NOMO-1 treated with dmso at 0.1 percent for 144 hours (cell line): ENCODE data around the gene RPL7L1.
"Not testable (repeated sequence)": the region's sequence is repeated elsewhere in the genome, so short reads cannot be mapped to it uniquely, and the experiment has no call there.

Experiments
- DNase-seq: peaks from one replicate; lab custom pipeline; 2025; ENCODE audit not compliant: unreplicated experiment; lab: John Stamatoyannopoulos, UW

RPL7L1 gene

GRCh38 chr6:42890311-42891198, 11.1 kb downstream of the RPL7L1 start:
- peak; percentile 92 for DNase-seq

GRCh38 chr6:42891199-42891722, 11.8 kb downstream of the RPL7L1 start:
- no peak for DNase-seq

- DNase-seq = peak; percentile 77
Observed at GRCh38 chr6:42894041-42894828, 14.8 kb downstream of the RPL7L1 start.

GRCh38 chr6:42896178-42896719, 16.8 kb downstream of the RPL7L1 start:
- no peak for DNase-seq

GRCh38 chr6:42898891-42899361, 19.5 kb downstream of the RPL7L1 start:
- DNase-seq = peak; percentile 34

GRCh38 chr6:42899871-42900270, 20.5 kb downstream of the RPL7L1 start:
- DNase-seq = no peak

- DNase-seq = peak; percentile 12
Observed at GRCh38 chr6:42901538-42901957, 22.1 kb downstream of the RPL7L1 start.

GRCh38 chr6:42902429-42903263, 23.2 kb downstream of the RPL7L1 start:
- DNase-seq = not testable (repeated sequence)

GRCh38 chr6:42904467-42904866, 25.1 kb downstream of the RPL7L1 start:
- no peak for DNase-seq

GRCh38 chr6:42907336-42907735, 27.9 kb downstream of the RPL7L1 start:
- no peak for DNase-seq

- no peak for DNase-seq
Observed at GRCh38 chr6:42909835-42910234, 30.4 kb downstream of the RPL7L1 start.

- no peak for DNase-seq
Observed at GRCh38 chr6:42911171-42912021, 32.0 kb downstream of the RPL7L1 start.

- DNase-seq = no peak
Observed at GRCh38 chr6:42914546-42914945, 35.1 kb downstream of the RPL7L1 start.

- no peak for DNase-seq
Observed at GRCh38 chr6:42915732-42916131, 36.3 kb downstream of the RPL7L1 start, which contains the start of gene PTCRA. PTCRA (plus strand) TSS chr6:42916053; CDS start chr6:42916070, 17 bp downstream.

GRCh38 chr6:42916288-42916687, 36.9 kb downstream of the RPL7L1 start:
- DNase-seq = no peak

GRCh38 chr6:42921801-42922200, 42.4 kb downstream of the RPL7L1 start:
- DNase-seq = no peak

- peak; percentile 51 for DNase-seq
Observed at GRCh38 chr6:42923666-42924065, 44.2 kb downstream of the RPL7L1 start.

GRCh38 chr6:42925248-42925857, 45.9 kb downstream of the RPL7L1 start:
- no peak for DNase-seq
